GM18502 (cell line): Measurements from ENCODE around the gene NISCH.
A peak's percentile ranks its signal among the peaks of the same experiment; 100 is the strongest.

Source experiments
- ATAC-seq: cut with Tn5 transposase; IDR thresholded peaks from one replicate; pipeline ENCODE4 v1.9.1; 2021; ENCODE audit warnings: mild to moderate bottlenecking; ENCODE audit not compliant: unreplicated experiment, poor library complexity

NISCH gene

GRCh38 chr3:52434491-52435115 is 20.8 kb upstream of the NISCH start:
- no peak for ATAC-seq

DNA sequence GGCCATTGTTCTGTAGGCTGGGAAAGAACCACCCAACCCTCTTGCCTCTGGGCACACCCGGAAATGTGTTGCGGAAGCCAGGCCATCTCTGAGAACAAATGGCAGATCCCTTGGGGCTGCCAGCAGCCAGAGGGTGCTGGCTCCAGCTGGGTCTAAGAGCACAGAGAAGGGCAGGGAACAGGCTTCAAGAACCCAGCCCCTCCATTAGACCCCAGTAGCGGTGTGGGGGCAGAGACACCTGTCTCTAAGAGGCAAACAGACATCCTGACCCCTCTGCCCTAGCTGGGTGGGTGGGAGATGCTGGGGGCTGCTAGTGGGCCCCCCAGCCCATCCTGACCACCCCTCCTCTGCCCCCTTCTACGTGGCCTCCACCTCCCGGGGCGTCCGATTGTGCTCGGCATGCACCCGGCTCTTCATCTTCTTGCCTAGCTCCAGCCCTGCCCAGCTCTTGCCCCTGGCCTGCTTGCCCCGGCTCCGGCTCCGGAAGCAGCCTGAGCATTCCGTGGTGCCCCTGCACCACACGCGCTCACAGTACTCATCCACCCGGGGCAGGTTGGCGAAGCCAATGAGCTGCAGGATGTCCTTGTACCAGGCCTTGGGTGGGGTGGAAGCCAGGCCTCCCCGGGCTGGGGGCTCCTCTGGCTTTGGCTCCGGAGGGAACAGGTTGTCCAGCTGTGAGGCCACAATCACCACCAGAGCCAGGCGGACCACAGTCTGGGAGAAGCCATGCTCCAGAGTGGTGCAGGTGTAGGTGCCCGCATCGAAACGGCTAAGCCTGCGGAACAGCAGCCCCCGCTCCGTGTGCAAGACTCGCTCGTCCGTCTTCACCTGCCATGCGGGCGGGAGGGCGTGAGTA is 19.9 kb upstream of the NISCH start:
- no peak for ATAC-seq

- no peak for ATAC-seq
Observed at GRCh38 chr3:52436500-52437149, 18.8 kb upstream of the NISCH start.

- ATAC-seq, result no peak
Observed at GRCh38 chr3:52437326-52438103, 17.9 kb upstream of the NISCH start.

DNA sequence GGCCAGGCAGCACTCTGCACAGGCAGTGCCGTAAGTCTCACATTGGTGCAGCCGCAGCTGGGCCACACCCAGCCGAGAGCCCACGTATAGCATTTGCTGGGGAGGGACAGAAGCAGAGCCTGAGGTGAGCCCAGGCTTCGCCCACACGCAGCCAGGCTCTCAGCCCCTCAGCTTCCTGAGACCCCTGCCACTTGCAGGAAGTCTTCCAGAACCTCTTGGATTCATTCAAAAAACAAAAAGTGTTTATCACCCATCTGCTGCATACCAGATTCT is 17.4 kb upstream of the NISCH start:
- no peak for ATAC-seq

DNA sequence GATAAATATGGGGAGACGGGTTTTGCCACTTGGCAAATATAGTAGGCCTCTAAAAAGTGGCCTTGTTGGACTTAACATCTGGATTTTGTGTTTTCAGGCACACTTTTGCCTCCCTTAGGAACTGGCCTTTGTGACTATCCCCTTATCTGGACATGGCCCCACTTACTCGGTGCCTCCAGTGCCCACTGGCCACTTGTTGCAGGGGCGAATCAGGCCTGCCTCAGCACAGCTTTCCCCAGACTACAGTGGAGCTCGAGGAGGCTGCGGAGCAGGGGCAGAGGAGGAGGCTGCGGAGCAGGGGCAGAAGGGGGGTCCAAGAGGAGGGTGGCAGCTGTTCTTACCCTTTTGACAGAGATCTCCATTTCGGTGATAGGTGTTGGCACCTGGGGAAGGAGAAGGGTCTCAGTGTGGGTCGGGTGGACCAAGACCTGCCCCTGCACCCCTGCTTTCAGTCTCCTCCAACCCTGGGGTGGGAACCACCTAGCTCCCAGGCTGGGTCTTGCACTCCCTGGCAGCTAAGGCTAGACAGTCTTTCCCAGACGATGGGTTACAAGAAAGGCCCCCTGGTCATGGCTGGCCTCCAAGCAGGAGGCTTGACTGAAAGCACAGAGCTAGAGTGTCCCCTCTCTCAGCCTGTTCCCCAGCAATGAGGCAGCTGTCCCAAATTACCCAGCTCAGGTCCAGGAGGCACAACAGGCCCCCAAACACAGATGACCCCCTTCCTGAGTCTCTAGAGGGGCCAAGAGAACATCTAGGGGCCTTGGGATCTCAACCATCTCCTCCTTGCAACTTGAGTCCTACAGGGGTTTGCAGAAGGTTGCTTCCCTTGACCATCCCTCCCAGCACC is 16.6 kb upstream of the NISCH start:
- no peak for ATAC-seq

GRCh38 chr3:52439426-52440248 is 15.8 kb upstream of the NISCH start:
- ATAC-seq, result no peak

DNA sequence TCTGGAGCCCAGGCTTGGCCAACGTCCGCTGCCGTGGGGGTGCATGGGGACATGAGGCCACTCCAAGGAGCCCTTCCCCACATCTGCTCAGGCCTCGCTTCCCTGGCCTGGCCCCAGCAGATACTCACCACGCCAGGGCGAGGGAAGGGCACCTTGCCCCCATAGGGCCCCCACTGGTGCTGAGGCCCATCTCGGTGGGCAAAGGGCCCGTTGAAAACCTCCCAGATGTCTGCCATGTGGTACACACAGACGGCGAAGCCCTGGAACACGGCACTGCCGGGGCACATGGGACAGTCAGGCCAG is 15.2 kb upstream of the NISCH start:
- ATAC-seq, result no peak

GRCh38 chr3:52440671-52441070 is 14.7 kb upstream of the NISCH start:
- no peak for ATAC-seq

GRCh38 chr3:52441091-52441771 is 14.2 kb upstream of the NISCH start:
- ATAC-seq, result no peak

- no peak for ATAC-seq
Observed at GRCh38 chr3:52441772-52442332, 13.6 kb upstream of the NISCH start.

DNA sequence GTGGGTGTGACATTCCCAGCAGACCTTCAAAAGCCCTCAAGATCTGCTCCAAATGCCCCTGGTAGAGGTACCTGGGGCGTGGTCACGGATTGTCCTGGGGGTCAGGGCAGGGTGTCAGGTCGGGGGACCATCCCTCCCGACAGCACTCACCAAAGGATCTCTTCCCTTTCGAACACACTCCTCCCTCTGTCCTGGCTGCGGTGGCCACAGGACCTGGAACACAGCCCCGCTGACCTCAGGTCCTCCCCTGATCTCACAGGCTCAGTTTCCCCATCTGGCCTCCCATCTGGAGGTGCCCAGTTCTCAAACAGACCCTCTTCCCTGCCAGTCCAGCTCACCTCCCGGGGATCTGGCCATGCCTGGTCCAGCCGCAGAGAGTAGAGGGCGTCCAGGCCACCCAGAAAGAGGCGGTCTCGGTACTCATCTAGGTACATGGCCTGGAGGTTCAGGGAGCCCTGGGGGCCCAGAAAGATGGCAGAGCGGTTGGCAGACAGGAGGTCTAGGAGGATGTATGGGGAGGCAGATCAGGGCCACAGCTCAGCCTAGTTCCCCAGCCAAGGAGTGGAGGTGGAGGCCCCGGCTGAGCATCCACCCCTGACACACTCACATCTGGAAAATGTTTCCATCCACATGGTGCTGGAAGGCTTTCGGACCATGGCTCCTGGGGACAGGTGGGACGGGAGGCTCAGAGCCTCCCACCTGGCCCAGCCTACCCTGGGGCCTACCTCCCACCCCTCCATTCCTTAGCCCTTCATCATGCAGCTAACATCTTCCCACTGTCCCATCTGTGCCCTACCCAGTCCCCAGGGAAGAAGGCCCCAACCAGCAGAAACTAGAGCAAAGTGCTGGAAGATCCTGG is 12.8 kb upstream of the NISCH start:
- no peak for ATAC-seq

GRCh38 chr3:52443268-52443610 is 12.2 kb upstream of the NISCH start:
- ATAC-seq, result no peak

DNA sequence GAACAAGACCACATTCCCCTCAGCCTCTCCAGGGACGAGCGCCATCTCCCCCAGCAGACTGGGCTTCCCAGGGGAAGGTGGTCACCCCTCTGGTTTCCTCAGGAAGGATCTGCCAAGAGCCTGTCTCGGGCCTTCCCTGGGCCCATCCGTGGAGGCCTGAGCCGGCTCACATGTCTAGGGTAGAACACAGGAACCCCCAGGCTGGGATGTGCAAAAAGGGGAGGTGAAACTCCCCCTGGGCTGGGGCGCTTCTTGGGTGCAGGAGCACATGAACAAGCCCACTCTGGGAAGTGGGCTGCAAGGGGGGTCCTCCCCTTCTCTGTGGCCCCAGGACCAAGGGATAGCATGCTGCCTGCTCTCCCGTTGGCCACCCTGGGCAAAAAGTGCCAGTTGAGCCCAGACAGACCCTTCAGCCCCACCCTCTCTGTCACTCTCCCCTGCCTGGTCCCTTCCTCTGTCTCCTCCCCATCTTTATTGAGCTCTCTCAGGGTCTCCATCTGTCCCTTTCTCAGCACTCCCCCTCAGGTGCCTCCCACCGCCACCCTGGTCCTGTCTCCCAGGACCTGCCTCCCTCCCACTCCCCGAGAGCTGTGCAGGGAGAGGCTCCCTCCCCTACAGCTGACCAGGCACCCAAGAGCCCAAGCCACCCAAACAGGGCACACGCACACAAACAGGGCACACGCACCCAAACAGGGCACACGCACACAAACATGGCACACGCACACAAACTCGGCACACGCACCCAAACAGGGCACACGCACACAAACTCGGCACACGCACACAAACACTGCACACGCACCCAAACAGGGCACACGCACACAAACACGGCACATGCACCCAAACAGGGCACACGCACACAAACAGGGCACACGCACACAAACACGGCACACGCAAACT is 11.4 kb upstream of the NISCH start:
- no peak for ATAC-seq

- ATAC-seq, result peak; percentile 83
Observed at GRCh38 chr3:52444860-52445793, 10.3 kb upstream of the NISCH start, which contains the start of gene SEMA3G. Gene SEMA3G, minus strand, starts transcription at chr3:52445103. Its CDS starts 76 bp downstream, at chr3:52445027.

- no peak for ATAC-seq
Observed at GRCh38 chr3:52446042-52446441, 9.4 kb upstream of the NISCH start.
